Left renal cortex interstitium (tissue), 4 donors: ENCODE data around the gene EXOC4. TPM values are rescaled to one million over a fixed set of nuclear protein-coding genes. Genes with fewer than 3 reads are reported as not detected.

Experiments
- polyA plus RNA-seq, 4 donors: library from polyadenylated mRNA; unstranded; fragments of 120-200 nt; gene quantifications; one replicate each; pipeline ENCODE4 v1.2.1, GENCODE V29; 2013; ENCODE audit not compliant: insufficient read length in 4 of 4

The EXOC4 gene
- polyA plus RNA-seq, 4 donors, result 62.5 to 71.8 (median 67.1) TPM

Other genes with a start within 250 kb of the EXOC4 start
- 10 to 100 TPM; 70.9 to 89.7 (median 76.2) TPM for gene CHCHD3, start 171.0 kb upstream of the EXOC4 start, polyA plus RNA-seq